ENCODE measurements around the gene ADGRF3.

ADGRF3 gene

DNA sequence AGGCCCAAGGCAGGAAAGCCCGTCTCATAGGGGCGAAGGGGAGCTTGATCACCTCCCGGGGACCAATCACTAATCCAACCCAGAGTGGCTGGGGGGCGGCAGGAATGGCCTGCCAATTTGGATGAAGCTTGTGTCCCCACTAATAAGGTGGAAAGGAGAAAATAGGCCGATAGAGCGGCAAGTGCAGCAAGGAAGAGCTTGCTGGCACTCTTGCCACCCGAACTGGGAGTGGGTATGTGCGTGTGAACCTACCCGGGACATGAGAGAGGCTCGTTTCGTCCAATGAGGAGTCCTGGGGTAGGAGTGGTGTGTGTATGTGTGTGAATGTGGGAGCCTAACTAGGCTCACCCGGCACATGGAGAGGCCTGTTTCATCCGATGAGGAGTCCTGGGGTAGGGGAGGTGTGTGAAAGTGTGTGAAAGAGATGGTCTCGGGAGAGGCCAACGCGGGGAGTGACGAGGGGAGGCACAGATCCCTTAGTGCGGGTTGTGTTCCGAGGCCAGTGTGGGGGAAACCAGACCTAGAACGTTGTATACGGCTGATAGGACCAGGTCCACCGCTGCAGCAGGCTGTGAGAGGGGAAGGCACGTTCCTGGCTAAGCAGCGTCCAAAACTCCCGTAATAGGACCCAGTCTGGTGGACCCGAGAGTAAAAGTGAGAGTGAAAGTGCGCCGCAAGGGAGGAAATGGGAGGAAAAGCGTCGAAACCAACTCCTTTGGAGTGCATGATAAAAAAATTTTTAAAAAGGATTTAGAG lies 47.8 kb downstream of the ADGRF3 start:
- TF ChIP-seq ZFX (IDR thresholded peaks at IDR 0.05) (no peak), CTCF (conservative IDR thresholded peaks at IDR 0.05) (no peak)
- peak overlapping the region; percentile 9; the same call in 1 of the 2 replicates for H3K27ac ChIP-seq

DNA sequence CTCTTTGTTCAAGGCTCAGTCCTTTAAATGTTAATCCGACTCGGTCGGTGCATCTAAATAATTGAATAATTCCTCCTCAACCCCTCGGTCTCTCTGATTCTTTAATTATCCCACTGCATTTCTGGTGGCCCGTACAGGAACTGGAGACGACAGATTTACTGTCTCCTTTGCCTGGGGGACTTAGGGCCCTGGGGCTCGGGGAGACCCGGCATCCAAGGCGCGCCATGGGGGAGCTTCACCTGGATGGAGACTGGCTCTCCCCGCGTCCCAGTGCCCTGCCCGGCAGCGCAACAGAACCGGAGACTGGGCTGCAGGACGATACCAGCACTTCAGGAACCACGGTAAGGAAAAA lies 48.3 kb downstream of the ADGRF3 start:
- H3K27ac ChIP-seq: no peak overlapping the region
- no peak for TF ChIP-seq ZFX (IDR thresholded peaks at IDR 0.05)
- TF ChIP-seq CTCF (conservative IDR thresholded peaks at IDR 0.05): no peak

- TF ChIP-seq ZFX (IDR thresholded peaks at IDR 0.05) (no peak), CTCF (conservative IDR thresholded peaks at IDR 0.05) (no peak)
- no peak overlapping the region for H3K27ac ChIP-seq
Measured at GRCh38 chr2:26297061-26297460, 49.5 kb downstream of the ADGRF3 start.

DNA sequence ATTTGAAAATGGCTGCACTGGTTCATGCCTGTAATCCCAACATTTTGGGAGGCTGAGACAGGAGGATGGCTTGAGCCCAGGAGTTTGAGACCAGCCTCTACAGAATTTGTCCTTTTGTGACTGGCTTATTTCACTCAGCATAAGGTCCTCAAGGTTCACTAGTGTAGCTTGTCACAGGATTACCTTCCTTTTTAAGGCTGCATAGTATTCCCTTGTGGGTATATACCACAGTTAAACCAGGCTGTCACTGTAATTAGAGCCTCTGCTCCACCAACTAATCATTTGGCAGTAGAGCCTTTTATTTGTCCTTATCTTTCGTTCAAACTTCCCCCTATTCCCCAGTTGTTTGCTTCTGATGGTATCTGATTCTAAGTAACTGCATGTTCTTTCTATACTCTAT lies 51.1 kb downstream of the ADGRF3 start:
- no peak overlapping the region for H3K27ac ChIP-seq
- no peak for TF ChIP-seq ZFX (IDR thresholded peaks at IDR 0.05)

DNA sequence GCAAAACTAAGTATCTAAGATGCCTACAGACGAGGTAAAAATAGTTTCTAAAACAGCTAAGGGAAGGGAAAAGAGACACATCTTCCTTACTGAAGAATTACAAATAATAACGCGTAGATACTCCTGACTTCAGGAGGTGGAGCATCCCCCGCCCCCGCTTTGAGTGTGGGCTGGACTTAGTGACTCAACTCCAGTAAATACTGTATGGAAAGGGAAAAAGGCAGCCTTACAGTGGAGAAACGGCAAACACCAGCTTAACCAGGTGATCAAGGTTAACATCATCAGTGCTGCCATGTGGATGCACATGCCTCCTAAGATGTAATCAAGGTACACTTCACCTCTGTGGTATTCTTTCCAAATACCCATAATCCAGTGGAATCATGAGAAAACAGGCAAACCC lies 53.9 kb downstream of the ADGRF3 start:
- no peak overlapping the region for H3K27ac ChIP-seq

GRCh38 chr2:26290001-26290400 lies 56.6 kb downstream of the ADGRF3 start:
- no peak overlapping the region for H3K27ac ChIP-seq
- TF ChIP-seq CTCF (conservative IDR thresholded peaks at IDR 0.05) (no peak), ZFX (IDR thresholded peaks at IDR 0.05) (no peak)

More for the DNA sequence above, 53.9 kb downstream of the ADGRF3 start:
- TF ChIP-seq ZFX (IDR thresholded peaks at IDR 0.05) (no peak), CTCF (conservative IDR thresholded peaks at IDR 0.05) (no peak)

GRCh38 chr2:26285931-26286330 lies 60.7 kb downstream of the ADGRF3 start:
- TF ChIP-seq CTCF (conservative IDR thresholded peaks at IDR 0.05) (no peak), ZFX (IDR thresholded peaks at IDR 0.05) (no peak)
- no peak overlapping the region for H3K27ac ChIP-seq

DNA sequence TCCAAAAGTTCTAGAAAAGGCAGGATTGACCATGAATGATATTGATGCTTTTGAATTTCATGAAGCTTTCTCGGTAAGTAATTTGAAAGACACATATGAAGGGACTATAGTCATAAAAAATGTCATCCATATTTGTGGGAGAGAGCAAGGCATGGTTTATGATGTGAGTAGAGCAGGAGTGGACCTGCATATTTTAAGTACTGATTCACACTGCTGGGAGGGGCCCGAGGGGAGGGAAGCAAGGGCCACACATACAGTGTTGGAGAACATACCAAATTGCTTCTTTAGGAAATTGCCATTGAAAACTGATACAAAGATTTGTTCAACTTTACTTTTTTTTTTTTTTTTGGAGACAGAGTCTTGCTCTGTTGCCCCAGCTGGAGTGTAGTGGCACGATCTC lies 62.5 kb downstream of the ADGRF3 start:
- no peak overlapping the region for H3K27ac ChIP-seq

More for the DNA sequence above, 62.5 kb downstream of the ADGRF3 start:
- TF ChIP-seq ZFX (IDR thresholded peaks at IDR 0.05) (no peak), CTCF (conservative IDR thresholded peaks at IDR 0.05) (no peak)

All from C4-2B (cell line).